Osteoblast (primary cell): ENCODE measurements around the gene TMEM209. TPM values are rescaled to one million over a fixed set of nuclear protein-coding genes. Genes with fewer than 3 reads are reported as not detected.

Experiments
- DNase-seq: peaks from one replicate; pipeline ENCODE4 v3.0.0; 2011; ENCODE audit warnings: low spot score, mixed read lengths; ENCODE audit not compliant: insufficient read length; ENCODE audit errors: missing footprints
- H2AFZ ChIP-seq: 2 replicates; pipeline ENCODE4 v1.6.0; 2011; ENCODE audit warnings: mild to moderate bottlenecking, low read length
- H3K27ac ChIP-seq: 2 replicates; pipeline ENCODE4 v1.5.1; 2011; ENCODE audit warnings: mild to moderate bottlenecking, low read depth, low read length, moderate library complexity
- H3K27me3 ChIP-seq: 2 replicates; pipeline ENCODE4 v1.6.0; 2012; ENCODE audit warnings: mild to moderate bottlenecking, control low read depth, inconsistent platforms, low read length, moderate library complexity; ENCODE audit not compliant: insufficient read depth
- H3K36me3 ChIP-seq: 2 replicates; pipeline ENCODE4 v1.5.1; 2011; ENCODE audit warnings: mild to moderate bottlenecking, low read length, control low read depth, moderate library complexity; ENCODE audit not compliant: insufficient read depth
- H3K4me1 ChIP-seq: 2 replicates; pipeline ENCODE4 v1.5.1; 2011; ENCODE audit warnings: mild to moderate bottlenecking, low read length, control low read depth, moderate library complexity; ENCODE audit not compliant: insufficient read depth
- H3K4me2 ChIP-seq: 2 replicates; pipeline ENCODE4 v1.6.0; 2011; ENCODE audit warnings: mild to moderate bottlenecking, low read length; ENCODE audit not compliant: insufficient read depth
- H3K4me3 ChIP-seq: fragments of 200-600 bp; sonication (generic); 3 replicates; pipeline ENCODE4 v1.5.1; 2012; ENCODE audit warnings: mild to moderate bottlenecking, low read length, inconsistent platforms; ENCODE audit not compliant: insufficient read depth
- H3K79me2 ChIP-seq: 2 replicates; pipeline ENCODE4 v1.6.0; 2012; ENCODE audit warnings: mild to moderate bottlenecking, low read length, control low read depth, inconsistent platforms; ENCODE audit not compliant: insufficient read depth
- H3K9me3 ChIP-seq: 2 replicates; pipeline ENCODE4 v1.5.1; 2011; ENCODE audit warnings: low read depth, low read length, control low read depth
- H4K20me1 ChIP-seq: 2 replicates; pipeline ENCODE4 v1.6.0; 2012; ENCODE audit warnings: mild to moderate bottlenecking, low read length, control low read depth; ENCODE audit not compliant: insufficient read depth
- total RNA-seq: library from RNA; depleted of rRNA; stranded (reverse); fragments of >200 nt; gene quantifications from 2 replicates; pipeline ENCODE4 v1.2.3, GENCODE V29; 2012
- TF ChIP-seq, protein P1 (sequence below): IDR thresholded peaks from 2 replicates; pipeline ENCODE4 v1.5.1; 2011; ENCODE audit warnings: mild to moderate bottlenecking, low read depth, low read length, moderate library complexity; ENCODE audit errors: extremely low read depth

TMEM209 gene
- total RNA-seq, 1 donor = 19.9 TPM

DNA sequence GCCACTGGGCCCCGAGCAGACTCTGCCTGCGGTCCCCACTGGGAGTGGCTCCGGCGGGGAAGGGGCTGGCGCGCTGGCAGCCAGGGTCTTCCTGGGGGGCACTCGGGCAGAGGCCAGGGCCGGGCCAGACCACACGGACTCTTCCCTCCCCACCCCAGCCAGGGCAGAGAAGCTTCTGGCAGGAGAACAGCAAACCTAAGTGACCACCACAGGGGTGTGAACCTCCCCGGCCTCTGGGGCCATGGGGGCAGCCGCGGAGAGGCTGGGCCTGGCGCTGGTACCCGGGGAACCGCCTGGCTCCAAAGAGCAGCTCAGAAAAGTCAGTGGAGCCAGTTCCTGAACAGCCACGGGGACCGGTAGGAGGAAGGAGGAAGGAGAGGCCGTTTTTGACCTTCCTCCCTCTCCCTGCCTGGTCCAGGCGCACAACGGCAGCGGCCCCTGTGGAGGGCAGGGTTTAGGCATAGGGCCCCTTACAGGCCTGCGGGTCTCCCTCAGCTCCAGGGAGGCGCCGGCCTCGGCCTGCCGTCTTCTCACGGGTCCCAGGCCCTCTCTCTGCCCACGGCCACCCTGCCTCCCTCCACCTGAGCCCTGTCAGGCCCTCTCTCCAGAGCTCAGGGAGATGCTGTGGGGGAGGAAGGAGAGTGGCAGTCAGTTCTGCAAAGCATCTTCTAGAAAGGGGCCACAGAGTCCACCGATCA is 51.8 kb downstream of the TMEM209 start:
- H3K4me3 ChIP-seq = peak overlapping the region; percentile 61
- peak overlapping the region; percentile 82 for H2AFZ ChIP-seq
- H3K79me2 ChIP-seq = no peaks in the 10 kb centered on the region
- H4K20me1 ChIP-seq = no peaks in the 10 kb centered on the region
- H3K9me3 ChIP-seq = peaks cover 3% of the 10 kb centered on the region
- DNase-seq = peak; percentile 73
- H3K27me3 ChIP-seq = no peaks in the 10 kb centered on the region
- peak overlapping the region; percentile 79 for H3K27ac ChIP-seq
- TF ChIP-seq, protein P1, sequence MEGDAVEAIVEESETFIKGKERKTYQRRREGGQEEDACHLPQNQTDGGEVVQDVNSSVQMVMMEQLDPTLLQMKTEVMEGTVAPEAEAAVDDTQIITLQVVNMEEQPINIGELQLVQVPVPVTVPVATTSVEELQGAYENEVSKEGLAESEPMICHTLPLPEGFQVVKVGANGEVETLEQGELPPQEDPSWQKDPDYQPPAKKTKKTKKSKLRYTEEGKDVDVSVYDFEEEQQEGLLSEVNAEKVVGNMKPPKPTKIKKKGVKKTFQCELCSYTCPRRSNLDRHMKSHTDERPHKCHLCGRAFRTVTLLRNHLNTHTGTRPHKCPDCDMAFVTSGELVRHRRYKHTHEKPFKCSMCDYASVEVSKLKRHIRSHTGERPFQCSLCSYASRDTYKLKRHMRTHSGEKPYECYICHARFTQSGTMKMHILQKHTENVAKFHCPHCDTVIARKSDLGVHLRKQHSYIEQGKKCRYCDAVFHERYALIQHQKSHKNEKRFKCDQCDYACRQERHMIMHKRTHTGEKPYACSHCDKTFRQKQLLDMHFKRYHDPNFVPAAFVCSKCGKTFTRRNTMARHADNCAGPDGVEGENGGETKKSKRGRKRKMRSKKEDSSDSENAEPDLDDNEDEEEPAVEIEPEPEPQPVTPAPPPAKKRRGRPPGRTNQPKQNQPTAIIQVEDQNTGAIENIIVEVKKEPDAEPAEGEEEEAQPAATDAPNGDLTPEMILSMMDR = no peak
- peaks cover 19% of the 10 kb centered on the region for H3K4me1 ChIP-seq
- peak overlapping the region; percentile 68 for H3K4me2 ChIP-seq
- peaks cover 3% of the 10 kb centered on the region for H3K36me3 ChIP-seq

DNA sequence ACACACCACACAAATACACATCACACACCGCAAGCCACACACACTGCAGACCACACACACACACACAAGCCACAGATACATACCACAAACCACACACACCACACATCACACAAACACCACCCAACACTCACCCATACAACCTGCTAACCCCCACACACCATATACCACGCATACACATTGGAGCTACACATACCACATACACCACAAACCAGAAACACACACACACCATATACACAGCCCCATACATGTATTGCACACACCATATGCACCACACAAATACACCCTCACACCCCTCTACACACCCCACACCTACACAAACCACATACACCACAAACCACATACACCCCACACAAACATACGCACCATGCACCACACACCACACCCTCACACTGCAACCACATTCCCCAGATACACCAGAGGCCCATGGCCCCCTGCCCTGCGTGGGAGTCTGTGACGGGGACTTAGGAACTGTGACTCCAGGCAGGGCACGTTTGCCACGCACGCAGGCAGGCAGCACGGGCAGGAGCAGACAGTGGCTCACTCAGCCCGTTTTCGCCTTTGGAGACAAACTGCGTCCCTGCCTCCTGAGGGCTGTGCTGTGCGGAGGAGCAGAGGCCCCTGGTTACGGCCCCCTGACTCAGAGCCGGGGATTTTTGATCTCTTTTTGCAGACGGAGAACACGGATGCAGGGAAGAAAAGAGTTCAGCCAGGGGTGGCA is 52.6 kb downstream of the TMEM209 start:
- Histone ChIP-seq H3K9me3 (peaks cover 3% of the 10 kb centered on the region), H3K4me2 (peak overlapping the region; percentile 68), H3K27ac (peak overlapping the region; percentile 79), H3K36me3 (peaks cover 3% of the 10 kb centered on the region), H3K79me2 (no peaks in the 10 kb centered on the region), H3K4me3 (peak overlapping the region; percentile 61), H4K20me1 (no peaks in the 10 kb centered on the region), H2AFZ (peak overlapping the region; percentile 82), H3K4me1 (peaks cover 19% of the 10 kb centered on the region), H3K27me3 (no peaks in the 10 kb centered on the region)
- DNase-seq = peak; percentile 97
- TF ChIP-seq, protein P1 = no peak

DNA sequence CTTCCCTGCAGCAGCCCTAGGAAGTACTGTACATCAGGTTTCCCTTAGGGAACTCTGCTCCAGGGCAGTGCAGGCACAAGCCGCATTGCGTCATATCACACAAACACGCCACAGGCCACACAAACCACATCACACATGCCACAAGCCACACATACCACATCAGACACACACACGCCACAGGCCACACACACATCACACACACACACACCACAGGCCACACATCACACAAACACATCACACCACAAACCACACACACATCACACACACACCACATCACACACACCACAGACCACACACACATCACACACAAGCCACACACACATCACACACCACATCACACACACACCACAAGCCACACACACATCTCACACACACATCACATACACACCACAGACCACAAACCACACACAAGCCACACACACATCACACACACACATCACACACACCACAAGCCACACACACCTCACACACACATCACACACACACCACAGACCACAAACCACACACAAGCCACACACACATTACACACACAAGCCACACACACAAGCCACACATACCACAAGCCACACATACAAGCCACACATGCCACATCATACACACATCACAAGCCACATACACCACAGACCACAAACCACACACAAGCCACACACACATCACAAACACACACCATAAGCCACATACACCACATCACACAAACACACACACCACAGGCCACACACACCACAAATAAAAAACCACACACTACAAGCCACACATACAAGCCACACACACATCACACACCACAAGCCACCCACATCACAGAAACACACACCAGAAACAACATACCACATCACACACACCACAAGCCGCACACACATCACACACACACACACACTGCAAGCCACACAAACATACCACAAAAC is 53.4 kb downstream of the TMEM209 start:
- Histone ChIP-seq H3K4me1 (peaks cover 19% of the 10 kb centered on the region), H3K79me2 (no peaks in the 10 kb centered on the region), H3K4me2 (no peak overlapping the region), H3K36me3 (peaks cover 3% of the 10 kb centered on the region), H3K27ac (peak overlapping the region; percentile 79), H2AFZ (no peak overlapping the region), H3K4me3 (no peak overlapping the region), H4K20me1 (no peaks in the 10 kb centered on the region), H3K9me3 (peaks cover 3% of the 10 kb centered on the region), H3K27me3 (no peaks in the 10 kb centered on the region)
- DNase-seq = peak; percentile 83
- TF ChIP-seq, protein P1 = no peak
